Stimulated activated CD4-positive, alpha-beta T cell treated with anti-CD3 and anti-CD28 coated beads, Interleukin-2, amount 100 ng/mL, for 24 hours (primary cell): ENCODE results near the gene STBD1.
"Not testable (repeated sequence)": the region's sequence is repeated elsewhere in the genome, so short reads cannot be mapped to it uniquely, and the experiment has no call there.

Experiments used
- DNase-seq, 2 donors: peaks; one replicate each; pipeline ENCODE4 v3.0.0-alpha.2; 2020

Gene STBD1

GRCh38 chr4:76305971-76306881 is at the start of gene STBD1:
Gene STBD1, plus strand, starts transcription at chr4:76306733. Its CDS starts 37 bp downstream, at chr4:76306770.
- peak; percentile 28 to 49 for DNase-seq

GRCh38 chr4:76256968-76257367 is 49.6 kb upstream of the STBD1 start:
- DNase-seq = no peak

- DNase-seq = no peak
Measured at GRCh38 chr4:76257824-76258223, 48.7 kb upstream of the STBD1 start.

GRCh38 chr4:76260571-76260970 is 46.0 kb upstream of the STBD1 start:
- DNase-seq = no peak

GRCh38 chr4:76265631-76266218 is 40.8 kb upstream of the STBD1 start:
- no peak for DNase-seq

GRCh38 chr4:76266627-76267026 is 39.9 kb upstream of the STBD1 start:
- no peak for DNase-seq

GRCh38 chr4:76267811-76268210 is 38.7 kb upstream of the STBD1 start:
- no peak for DNase-seq

- DNase-seq = no peak
Measured at GRCh38 chr4:76270244-76271175, 36.0 kb upstream of the STBD1 start.

GRCh38 chr4:76271248-76271647 is 35.3 kb upstream of the STBD1 start:
- no peak for DNase-seq

GRCh38 chr4:76272073-76272472 is 34.5 kb upstream of the STBD1 start:
- no peak for DNase-seq

GRCh38 chr4:76272582-76272981 is 34.0 kb upstream of the STBD1 start:
- DNase-seq = no peak

- no peak for DNase-seq
Measured at GRCh38 chr4:76272999-76273398, 33.5 kb upstream of the STBD1 start.

GRCh38 chr4:76275486-76276124 is 30.9 kb upstream of the STBD1 start:
- DNase-seq = no peak

- no peak for DNase-seq
Measured at GRCh38 chr4:76276813-76277212, 29.7 kb upstream of the STBD1 start.

- DNase-seq = no peak
Measured at GRCh38 chr4:76277667-76278066, 28.9 kb upstream of the STBD1 start.

GRCh38 chr4:76278583-76278982 is 27.9 kb upstream of the STBD1 start:
- no peak for DNase-seq

- peak in 1 of 2 donors; percentile 17 for DNase-seq
Measured at GRCh38 chr4:76279462-76279861, 27.1 kb upstream of the STBD1 start.

GRCh38 chr4:76280488-76281441 is 25.8 kb upstream of the STBD1 start:
- no peak for DNase-seq

GRCh38 chr4:76281594-76281993 is 24.9 kb upstream of the STBD1 start:
- DNase-seq = not testable (repeated sequence)

- DNase-seq = no peak
Measured at GRCh38 chr4:76282941-76283689, 23.4 kb upstream of the STBD1 start.

- no peak for DNase-seq
Measured at GRCh38 chr4:76283900-76284299, 22.6 kb upstream of the STBD1 start.
